Memory B cell (primary cell): Measurements from ENCODE around the gene BTG2.
A peak's percentile ranks its signal among the peaks of the same experiment; 100 is the strongest.
"Not testable (repeated sequence)": the region's sequence is repeated elsewhere in the genome, so short reads cannot be mapped to it uniquely, and the experiment has no call there.

ENCODE experiments used
- ATAC-seq: fragments of 150-1000 bp; cut with Tn5 transposase; 2 replicates; pipeline ENCODE4 v1.10.0; 2021; ENCODE audit warnings: low read depth, mild to moderate bottlenecking, moderate library complexity
- DNase-seq, 2 donors: peaks; one replicate each; pipeline ENCODE4 v3.0.0; 2022; ENCODE audit warnings: low spot score in 2 of 2
- H3K27ac Mint-ChIP-seq: one replicate; pipeline ENCODE4 v1.8.0; 2022; ENCODE audit warnings: mild to moderate bottlenecking, moderate library complexity, mixed read lengths
- H3K27me3 Mint-ChIP-seq: one replicate; pipeline ENCODE4 v1.8.0; 2022; ENCODE audit warnings: mixed read lengths
- H3K36me3 Mint-ChIP-seq: one replicate; pipeline ENCODE4 v1.8.0; 2022; ENCODE audit warnings: mild to moderate bottlenecking, mixed read lengths
- H3K4me1 Mint-ChIP-seq: one replicate; pipeline ENCODE4 v1.8.0; 2022; ENCODE audit warnings: mixed read lengths
- H3K4me3 Mint-ChIP-seq: one replicate; pipeline ENCODE4 v1.8.0; 2022; ENCODE audit warnings: mild to moderate bottlenecking, moderate library complexity, mixed read lengths
- H3K9me3 Mint-ChIP-seq: one replicate; pipeline ENCODE4 v1.8.0; 2022; ENCODE audit warnings: mixed read lengths

The BTG2 gene, protein sequence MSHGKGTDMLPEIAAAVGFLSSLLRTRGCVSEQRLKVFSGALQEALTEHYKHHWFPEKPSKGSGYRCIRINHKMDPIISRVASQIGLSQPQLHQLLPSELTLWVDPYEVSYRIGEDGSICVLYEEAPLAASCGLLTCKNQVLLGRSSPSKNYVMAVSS

DNA sequence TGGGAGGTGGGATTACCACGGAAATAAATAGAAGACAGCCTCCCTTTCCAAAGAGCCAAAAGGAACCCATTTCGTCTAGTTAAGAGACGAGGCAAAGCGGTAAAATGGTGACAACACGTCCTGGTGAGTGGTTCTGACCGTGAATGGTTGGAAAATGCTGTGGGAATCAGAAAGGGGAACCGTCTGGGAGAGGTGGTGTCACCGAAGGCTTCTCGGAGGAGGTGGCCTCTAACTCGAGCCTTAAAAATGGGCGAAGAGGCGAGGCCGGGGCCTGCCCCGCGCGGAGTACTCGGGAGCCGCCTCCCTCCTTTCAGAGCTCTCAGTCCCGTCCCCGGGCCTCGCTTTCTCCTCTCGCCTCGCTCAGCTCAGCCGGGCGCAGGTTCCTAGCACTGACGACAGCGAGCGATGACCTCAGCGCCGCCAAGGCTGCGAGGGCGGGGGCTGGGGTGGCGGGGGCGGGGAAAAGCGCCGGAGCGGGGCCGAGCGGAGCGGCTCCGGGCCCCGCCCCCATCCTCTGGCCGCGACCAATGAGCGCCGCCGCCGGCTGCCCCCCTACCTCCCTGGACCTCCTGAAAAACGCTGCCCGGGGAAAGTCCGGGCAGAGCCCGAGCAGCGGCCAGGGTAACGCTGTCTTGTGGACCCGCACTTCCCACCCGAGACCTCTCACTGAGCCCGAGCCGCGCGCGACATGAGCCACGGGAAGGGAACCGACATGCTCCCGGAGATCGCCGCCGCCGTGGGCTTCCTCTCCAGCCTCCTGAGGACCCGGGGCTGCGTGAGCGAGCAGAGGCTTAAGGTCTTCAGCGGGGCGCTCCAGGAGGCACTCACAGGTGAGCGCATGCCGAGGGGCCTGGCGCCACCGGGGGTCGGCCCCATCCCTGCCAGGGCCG, at the start of gene BTG2:
Gene BTG2, plus strand, starts transcription at position 601 of the 890 bp plus-strand sequence. Its CDS starts 88 bp downstream, at position 689.
- H3K36me3 Mint-ChIP-seq: peaks cover 39% of the 10 kb centered on the region
- H3K27me3 Mint-ChIP-seq: no peaks in the 10 kb centered on the region
- H3K4me1 Mint-ChIP-seq: peaks cover 56% of the 10 kb centered on the region
- peak within 1 kb of the TSS; percentile 99 for H3K4me3 Mint-ChIP-seq
- peak within 1 kb of the TSS; percentile 100 for H3K27ac Mint-ChIP-seq
- ATAC-seq (peak; percentile 80), DNase-seq (peak; percentile 85 to 91)
- no peaks in the 10 kb centered on the region for H3K9me3 Mint-ChIP-seq

DNA sequence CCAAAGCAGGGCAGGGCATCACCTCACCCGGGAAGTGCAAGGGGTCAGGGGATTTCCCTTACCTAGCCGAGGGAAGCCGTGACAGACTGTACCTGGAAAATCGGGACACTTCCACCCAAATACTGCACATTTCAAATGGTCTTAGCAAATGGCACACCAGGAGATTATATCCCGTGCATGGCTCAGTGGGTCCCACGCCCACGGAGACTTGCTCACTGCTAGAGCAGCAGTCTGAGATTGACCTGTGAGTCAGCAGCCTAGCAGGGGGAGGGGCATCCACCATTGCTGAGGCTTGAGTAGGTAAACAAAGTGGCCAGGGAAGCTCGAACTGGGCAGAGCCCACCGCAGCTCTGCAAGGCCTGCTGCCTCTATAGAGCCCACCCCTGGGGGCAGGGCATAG, 48.7 kb upstream of the BTG2 start:
- H3K4me3 Mint-ChIP-seq, H3K27ac Mint-ChIP-seq, H3K4me1 Mint-ChIP-seq, DNase-seq, ATAC-seq, H3K27me3 Mint-ChIP-seq: not testable (repeated sequence)
- H3K36me3 Mint-ChIP-seq: peaks cover 13% of the 10 kb centered on the region
- peaks cover 11% of the 10 kb centered on the region for H3K9me3 Mint-ChIP-seq

DNA sequence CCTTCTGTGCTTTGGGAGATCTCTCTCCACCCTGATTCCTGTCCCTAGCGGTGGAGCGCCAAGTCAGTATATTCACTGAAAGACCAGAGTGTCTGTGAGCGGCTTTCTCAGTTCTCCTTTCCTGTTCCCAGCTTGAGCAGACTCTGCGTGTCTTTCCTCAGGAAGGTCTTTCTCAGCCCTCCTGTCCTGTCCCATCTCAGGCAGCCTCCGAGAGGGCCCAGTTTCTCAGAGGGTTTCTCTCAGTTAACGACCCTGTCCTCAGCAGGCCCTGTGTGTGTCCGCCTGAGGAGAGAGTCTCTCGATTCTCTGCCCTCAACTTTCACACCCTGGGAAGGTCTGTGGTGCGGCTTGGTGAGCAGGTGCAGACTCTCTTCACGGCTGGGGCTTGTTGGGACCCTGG, 41.8 kb upstream of the BTG2 start:
- Mint-ChIP-seq H3K27me3 (peaks cover 4% of the 10 kb centered on the region), H3K27ac (no peak overlapping the region), H3K4me1 (peaks cover 21% of the 10 kb centered on the region), H3K4me3 (no peak overlapping the region), H3K36me3 (peaks cover 2% of the 10 kb centered on the region), H3K9me3 (no peaks in the 10 kb centered on the region)
- no peak for DNase-seq
- peak; percentile 45 for ATAC-seq

DNA sequence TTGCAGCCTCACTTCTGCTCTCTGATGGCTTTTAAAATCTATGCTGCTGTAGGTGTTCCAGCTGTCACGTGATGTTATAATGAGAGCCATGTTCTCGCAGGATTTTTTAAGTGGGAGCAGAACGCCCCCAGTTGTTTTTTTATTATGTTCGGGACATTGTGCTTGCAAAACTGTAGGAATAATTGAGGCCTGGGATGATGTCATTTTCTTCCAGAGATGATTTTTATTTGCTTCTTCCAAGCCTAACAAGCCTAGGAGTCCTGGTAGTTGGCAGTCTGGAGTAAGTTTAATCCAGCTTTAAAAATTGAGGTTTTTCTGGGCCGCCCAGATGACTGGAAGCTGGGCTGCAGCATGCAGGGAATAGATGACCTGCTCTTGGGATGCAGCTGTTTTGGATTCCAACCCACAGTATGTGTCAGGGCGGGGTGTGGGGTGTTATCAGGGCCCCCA, 41.2 kb upstream of the BTG2 start:
- Mint-ChIP-seq H3K4me1 (peaks cover 21% of the 10 kb centered on the region), H3K27me3 (peaks cover 4% of the 10 kb centered on the region), H3K9me3 (no peaks in the 10 kb centered on the region), H3K36me3 (peaks cover 1% of the 10 kb centered on the region), H3K4me3 (no peak overlapping the region), H3K27ac (no peak overlapping the region)
- ATAC-seq: no peak
- DNase-seq: no peak

DNA sequence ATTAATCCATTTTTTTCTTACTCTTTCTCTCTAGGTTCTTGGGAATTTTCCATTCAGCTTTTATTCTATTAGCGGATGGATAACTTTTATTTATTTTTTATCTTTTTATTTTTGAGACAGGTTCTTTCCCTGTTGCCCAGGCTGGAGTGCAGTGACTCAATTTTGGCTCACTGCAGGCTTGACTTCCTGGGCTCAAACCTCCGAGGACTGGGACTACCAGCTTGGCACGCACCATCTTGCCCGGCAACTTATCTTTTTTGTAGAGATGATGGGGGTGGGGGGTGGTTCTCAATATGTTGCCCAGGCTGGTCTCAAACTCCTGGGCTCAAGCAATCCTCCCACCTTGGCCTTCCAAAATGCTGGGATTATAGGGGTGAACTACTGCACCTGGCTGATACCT, 39.8 kb upstream of the BTG2 start:
- ATAC-seq: no peak
- H3K4me1 Mint-ChIP-seq: peaks cover 19% of the 10 kb centered on the region
- H3K4me3 Mint-ChIP-seq: no peak overlapping the region
- DNase-seq: no peak
- peaks cover 3% of the 10 kb centered on the region for H3K27me3 Mint-ChIP-seq
- no peaks in the 10 kb centered on the region for H3K36me3 Mint-ChIP-seq
- H3K27ac Mint-ChIP-seq: no peak overlapping the region
- H3K9me3 Mint-ChIP-seq: no peaks in the 10 kb centered on the region

DNA sequence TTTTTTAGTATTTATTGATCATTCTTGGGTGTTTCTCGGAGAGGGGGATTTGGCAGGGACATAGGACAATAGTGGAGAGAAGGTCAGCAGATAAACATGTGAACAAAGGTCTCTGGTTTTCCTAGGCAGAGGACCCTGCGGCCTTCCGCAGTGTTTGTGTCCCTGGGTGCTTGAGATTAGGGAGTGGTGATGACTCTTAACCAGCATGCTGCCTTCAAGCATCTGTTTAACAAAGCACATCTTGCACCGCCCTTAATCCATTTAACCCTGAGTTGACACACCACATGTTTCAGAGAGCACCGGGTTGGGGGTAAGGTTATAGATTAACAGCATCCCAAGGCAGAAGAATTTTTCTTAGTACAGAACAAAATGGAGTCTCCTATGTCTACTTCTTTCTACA, 39.2 kb upstream of the BTG2 start:
- not testable (repeated sequence) for DNase-seq, H3K27ac Mint-ChIP-seq, H3K36me3 Mint-ChIP-seq, ATAC-seq, H3K9me3 Mint-ChIP-seq, H3K27me3 Mint-ChIP-seq
- peak overlapping the region; percentile 49 for H3K4me3 Mint-ChIP-seq
- H3K4me1 Mint-ChIP-seq: peaks cover 22% of the 10 kb centered on the region

DNA sequence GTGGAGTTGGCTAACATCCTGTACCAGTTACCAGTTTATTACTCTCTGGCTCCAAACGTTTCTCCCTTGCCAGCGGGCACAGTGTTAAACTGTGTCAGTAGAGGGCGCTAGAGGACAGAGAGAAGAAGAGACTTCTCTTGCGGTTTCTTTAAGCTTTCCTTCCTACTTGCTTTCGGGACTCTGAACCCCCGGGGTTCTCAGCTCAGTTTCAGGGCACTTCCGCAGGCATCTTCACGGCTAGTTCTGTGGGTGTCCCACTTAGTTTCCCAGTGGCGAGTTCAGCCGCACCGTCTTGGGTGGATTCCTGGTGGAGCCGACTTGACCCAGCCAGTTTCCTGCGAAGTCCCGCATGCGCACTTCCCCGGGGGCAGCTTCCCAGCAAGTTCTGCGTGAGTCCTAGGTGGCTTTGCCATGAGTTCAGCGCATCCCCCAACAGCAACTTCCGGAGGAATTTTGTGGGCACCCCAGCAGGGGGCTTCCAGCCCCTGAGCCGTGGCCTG, 37.9 kb upstream of the BTG2 start:
- peaks cover 19% of the 10 kb centered on the region for H3K4me1 Mint-ChIP-seq
- H3K4me3 Mint-ChIP-seq: peak overlapping the region; percentile 86
- peak overlapping the region; percentile 71 for H3K27ac Mint-ChIP-seq
- H3K36me3 Mint-ChIP-seq: no peaks in the 10 kb centered on the region
- ATAC-seq: peak; percentile 61
- no peaks in the 10 kb centered on the region for H3K9me3 Mint-ChIP-seq
- peak; percentile 80 to 87 for DNase-seq
- H3K27me3 Mint-ChIP-seq: no peaks in the 10 kb centered on the region

DNA sequence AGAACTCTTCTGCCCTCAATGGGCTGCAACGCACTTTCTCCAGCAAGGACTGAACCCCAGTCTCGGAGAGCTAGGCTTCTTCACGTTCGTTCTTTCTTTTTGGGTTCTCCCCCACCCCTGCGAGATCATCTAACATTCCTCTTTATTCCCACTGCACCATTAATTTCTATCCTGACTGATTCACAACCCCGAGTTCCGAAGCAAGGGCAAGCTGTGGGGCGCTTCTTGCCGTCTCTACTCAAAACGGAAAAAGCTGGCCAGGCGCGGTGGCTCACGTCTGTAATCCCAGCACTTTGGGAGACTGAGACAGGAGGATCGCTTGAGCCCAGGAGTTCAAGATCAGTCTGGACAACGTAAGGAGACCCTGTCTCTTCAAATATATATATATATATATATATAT, 37.4 kb upstream of the BTG2 start:
- Mint-ChIP-seq H3K4me1 (peaks cover 19% of the 10 kb centered on the region), H3K9me3 (no peaks in the 10 kb centered on the region), H3K27me3 (no peaks in the 10 kb centered on the region), H3K4me3 (peak overlapping the region; percentile 86), H3K36me3 (no peaks in the 10 kb centered on the region), H3K27ac (peak overlapping the region; percentile 71)
- DNase-seq (no peak), ATAC-seq (no peak)

DNA sequence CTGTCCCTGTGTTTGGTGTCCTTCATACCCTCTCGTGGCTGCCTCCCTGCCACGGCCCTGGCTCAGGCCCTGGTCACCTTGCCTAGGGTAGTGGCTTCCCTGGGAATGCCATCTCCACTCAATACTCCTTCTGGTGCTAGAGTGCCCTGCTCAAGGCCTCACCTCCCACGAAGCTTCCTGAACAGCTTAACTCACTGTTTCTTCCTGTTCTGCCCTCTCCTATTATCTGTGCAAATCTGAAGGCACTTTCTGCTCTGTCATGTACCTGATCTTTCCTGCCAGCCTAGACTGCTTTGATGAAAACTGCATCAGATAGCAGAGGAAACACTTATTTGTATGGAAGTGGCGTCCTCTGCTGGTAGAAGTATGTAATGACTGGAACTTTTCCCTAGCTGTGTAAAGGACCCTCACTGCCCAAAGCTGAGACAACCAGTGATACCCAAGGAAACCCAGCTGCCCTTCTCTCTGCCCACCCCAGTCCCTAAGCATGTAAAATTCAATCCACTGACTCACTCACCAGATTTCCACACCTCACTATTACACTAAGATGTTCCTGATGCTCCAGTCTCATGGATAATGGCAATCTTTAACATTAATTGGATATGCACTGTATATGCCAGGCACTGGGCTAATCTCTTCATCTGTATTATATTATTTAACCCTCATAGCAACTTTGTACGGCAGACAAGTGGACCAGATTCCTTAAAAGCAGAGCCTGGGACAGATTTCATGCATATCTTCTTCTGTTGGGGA, 36.2 kb upstream of the BTG2 start:
- Mint-ChIP-seq H3K4me3 (no peak overlapping the region), H3K27me3 (no peaks in the 10 kb centered on the region), H3K36me3 (no peaks in the 10 kb centered on the region), H3K9me3 (no peaks in the 10 kb centered on the region), H3K4me1 (peaks cover 17% of the 10 kb centered on the region), H3K27ac (no peak overlapping the region)
- ATAC-seq: peak; percentile 8
- peak in 1 of 2 donors; percentile 57 for DNase-seq

DNA sequence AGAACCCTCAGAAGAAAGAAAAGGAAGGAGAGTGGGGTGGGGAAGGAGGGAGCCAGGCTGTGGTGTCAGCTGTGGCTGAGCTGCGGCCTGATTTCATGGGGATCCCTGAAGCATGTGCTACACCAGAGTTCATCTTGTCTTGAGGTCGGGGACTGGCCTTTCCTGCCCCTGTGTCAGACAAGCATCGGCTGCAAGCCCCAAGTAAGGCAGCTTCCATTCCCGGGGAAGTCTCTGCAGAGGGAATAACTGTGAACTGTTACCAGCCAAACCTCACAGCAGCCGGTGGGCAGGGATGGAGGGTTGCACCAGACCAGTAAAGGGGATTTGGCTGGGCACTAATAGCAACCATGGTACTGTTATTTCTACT, 35.7 kb upstream of the BTG2 start:
- H3K4me1 Mint-ChIP-seq: peaks cover 22% of the 10 kb centered on the region
- no peaks in the 10 kb centered on the region for H3K36me3 Mint-ChIP-seq
- no peak overlapping the region for H3K27ac Mint-ChIP-seq

DNA sequence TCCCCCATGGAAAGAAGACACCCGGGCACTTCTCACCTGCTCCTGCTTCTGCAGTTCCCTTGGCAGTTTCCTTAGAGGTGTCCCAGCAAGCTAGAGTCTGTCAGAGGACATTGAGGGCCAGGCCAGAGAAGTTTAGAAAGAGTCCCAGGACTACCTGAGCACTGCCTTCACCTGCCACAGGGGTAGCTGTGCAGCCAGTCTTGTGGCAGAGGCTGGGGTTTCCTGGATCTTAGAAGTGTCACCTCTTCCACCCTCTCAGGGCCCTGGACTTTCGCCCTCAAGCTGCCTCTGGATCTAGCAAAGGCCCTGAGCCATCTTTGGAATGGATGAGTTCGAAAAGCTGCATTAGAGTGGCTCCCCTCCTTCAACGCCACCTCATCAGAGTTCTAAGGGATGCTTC, 34.9 kb upstream of the BTG2 start:
- DNase-seq (no peak), ATAC-seq (no peak)
- Mint-ChIP-seq H3K27ac (peak overlapping the region; percentile 14), H3K9me3 (no peaks in the 10 kb centered on the region), H3K4me3 (no peak overlapping the region), H3K27me3 (no peaks in the 10 kb centered on the region), H3K36me3 (no peaks in the 10 kb centered on the region), H3K4me1 (peaks cover 30% of the 10 kb centered on the region)

More for the DNA sequence above, 35.7 kb upstream of the BTG2 start:
- Mint-ChIP-seq H3K4me3 (no peak overlapping the region), H3K9me3 (no peaks in the 10 kb centered on the region), H3K27me3 (no peaks in the 10 kb centered on the region)
- DNase-seq: no peak
- ATAC-seq: no peak

DNA sequence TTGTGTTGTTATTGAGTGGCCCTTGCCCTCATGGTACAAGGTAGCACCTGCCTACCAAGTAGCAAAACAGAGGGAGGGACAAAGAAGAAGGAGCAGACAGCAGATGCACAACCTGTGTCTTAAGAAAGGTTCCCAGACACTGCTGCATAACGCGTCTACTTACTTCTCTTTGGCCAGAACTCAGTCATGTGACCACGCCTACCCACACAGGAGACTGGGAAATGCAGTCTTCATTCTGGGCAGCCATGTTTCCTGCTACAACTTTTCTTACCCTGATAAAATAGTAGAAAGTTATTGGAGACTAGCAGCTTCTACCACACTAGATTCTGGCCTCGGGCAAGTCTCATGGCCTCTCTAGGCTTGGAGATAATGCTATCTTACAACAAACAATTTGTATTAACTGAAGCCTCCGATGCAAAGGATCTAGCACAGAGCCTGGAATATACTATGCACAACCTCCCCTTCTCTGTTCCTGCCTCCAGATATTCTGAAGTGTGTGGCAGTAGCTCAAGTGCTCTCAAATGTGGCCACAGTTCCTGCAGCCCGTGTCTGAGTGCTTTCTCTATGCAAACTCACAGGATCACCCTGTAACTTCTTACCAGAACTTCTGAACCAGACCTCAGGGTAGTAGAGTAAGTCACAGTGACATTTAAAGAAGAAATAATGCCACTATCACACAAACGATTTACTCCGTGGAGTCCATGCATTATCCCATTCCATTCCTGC, 34.1 kb upstream of the BTG2 start:
- peak overlapping the region; percentile 14 for H3K27ac Mint-ChIP-seq
- peak in 1 of 2 donors; percentile 64 for DNase-seq
- H3K36me3 Mint-ChIP-seq: no peaks in the 10 kb centered on the region
- ATAC-seq: peak; percentile 46
- H3K4me3 Mint-ChIP-seq: no peak overlapping the region
- peaks cover 29% of the 10 kb centered on the region for H3K4me1 Mint-ChIP-seq
- H3K9me3 Mint-ChIP-seq: no peaks in the 10 kb centered on the region
- H3K27me3 Mint-ChIP-seq: no peaks in the 10 kb centered on the region

DNA sequence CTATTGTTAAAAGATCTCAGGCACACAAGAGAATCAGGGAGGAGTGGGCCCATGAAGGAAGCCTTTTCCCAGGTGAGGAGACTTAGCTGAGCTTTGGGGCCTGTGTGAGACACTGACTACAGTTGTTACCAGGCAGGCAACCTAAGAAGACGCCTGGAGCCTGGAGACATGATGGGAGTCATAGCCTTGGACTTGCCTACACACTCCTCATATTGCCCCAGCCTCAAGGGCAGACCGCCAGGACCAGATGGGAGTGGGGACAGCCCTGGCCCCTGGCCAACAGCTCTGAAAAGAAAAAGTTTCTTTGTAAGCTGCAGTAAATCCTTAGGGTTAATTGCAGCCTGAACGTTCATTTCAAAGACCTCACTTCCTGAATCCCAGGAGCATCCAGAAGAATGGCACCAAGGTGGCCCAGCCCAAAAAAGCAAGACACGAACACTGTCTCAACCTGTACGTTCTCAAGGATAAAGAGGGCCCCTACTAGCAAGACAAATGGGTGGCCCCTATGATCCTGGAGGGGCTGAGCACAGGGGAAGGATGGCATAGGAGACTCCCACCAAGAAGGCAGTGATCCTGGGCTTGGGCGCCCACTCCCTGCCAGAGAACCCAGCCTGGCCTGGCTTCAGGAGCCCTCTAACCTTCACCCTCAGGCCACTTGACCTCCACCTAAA, 33.2 kb upstream of the BTG2 start:
- ATAC-seq (no peak), DNase-seq (no peak)
- Mint-ChIP-seq H3K36me3 (no peaks in the 10 kb centered on the region), H3K27ac (no peak overlapping the region), H3K4me1 (peaks cover 32% of the 10 kb centered on the region), H3K4me3 (no peak overlapping the region), H3K27me3 (no peaks in the 10 kb centered on the region), H3K9me3 (no peaks in the 10 kb centered on the region)
